GM12801 (cell line): ENCODE data around the gene PTGES2.

Experiments
- CTCF ChIP-seq: IDR thresholded peaks from one replicate; pipeline ENCODE4 v1.5.1; 2011; ENCODE audit warnings: control low read depth; ENCODE audit not compliant: insufficient read length; ENCODE audit errors: extremely low read depth

The PTGES2 gene

GRCh38 chr9:128152133-128153059 lies 24.9 kb upstream of the PTGES2 start:
- TF ChIP-seq CTCF: no peak

- no peak for TF ChIP-seq CTCF
Measured at GRCh38 chr9:128151309-128152132, 24.0 kb upstream of the PTGES2 start.

DNA sequence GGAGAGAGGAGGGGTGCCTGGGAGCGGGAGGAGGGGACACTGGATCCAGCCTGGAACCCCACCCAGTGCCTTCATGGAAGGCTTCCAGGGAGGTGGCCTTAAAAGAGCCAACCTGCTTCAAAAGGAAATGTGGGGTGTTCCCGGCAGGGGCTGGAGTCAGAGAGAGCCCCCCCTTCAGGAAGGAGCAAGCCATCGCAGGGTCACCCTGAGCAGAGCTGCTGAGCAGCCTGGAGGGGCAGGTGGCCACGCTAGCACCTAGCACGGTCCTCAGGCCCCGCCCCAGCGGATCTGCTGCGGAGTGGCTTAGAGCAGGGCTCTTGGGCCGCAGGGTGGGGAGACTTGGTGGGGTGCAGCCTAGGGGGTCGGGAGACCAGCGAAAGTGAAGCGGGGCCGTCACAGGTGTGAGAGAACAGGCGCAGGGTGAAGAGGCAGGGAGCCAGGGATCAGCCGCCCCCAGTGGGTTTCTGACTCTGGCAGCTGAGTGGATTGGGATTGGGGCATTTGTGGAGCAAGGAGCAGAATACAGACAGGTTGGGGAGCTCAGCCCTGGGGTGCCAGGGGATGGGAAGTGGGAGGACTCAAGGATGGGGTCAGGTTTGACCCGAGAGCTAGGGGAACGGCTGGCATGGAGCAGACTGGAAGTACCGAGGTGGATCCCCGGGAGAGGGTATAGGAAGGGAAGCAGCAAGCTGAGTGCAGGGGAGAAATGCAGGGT lies 23.2 kb upstream of the PTGES2 start:
- no peak for TF ChIP-seq CTCF

DNA sequence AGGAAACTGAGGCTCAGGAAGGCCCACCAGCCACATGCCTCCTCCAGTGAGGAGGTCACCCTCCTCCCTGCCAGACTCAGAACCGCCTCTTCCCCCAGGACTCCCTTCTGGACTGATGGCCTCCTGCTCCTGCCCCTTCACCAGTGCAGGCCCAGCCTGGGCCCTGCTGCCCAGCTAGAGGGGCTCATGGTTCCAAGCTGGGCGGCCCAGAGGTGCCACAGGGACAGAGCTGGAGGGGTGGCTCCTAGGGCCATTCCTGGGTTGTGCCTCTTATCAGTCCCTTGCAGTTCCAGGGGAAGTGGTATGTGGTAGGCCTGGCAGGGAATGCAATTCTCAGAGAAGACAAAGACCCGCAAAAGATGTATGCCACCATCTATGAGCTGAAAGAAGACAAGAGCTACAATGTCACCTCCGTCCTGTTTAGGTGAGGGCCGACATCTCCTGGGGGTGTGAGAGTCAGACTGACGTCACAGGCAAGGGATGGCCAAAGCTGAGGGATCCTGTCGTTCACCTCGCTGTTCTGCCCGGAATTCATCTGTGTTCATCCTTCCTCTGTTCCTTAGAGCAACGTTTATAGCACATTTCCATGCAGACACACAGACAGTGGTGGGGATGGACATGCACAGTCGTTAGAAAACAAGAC lies 22.5 kb upstream of the PTGES2 start:
- TF ChIP-seq CTCF: no peak

DNA sequence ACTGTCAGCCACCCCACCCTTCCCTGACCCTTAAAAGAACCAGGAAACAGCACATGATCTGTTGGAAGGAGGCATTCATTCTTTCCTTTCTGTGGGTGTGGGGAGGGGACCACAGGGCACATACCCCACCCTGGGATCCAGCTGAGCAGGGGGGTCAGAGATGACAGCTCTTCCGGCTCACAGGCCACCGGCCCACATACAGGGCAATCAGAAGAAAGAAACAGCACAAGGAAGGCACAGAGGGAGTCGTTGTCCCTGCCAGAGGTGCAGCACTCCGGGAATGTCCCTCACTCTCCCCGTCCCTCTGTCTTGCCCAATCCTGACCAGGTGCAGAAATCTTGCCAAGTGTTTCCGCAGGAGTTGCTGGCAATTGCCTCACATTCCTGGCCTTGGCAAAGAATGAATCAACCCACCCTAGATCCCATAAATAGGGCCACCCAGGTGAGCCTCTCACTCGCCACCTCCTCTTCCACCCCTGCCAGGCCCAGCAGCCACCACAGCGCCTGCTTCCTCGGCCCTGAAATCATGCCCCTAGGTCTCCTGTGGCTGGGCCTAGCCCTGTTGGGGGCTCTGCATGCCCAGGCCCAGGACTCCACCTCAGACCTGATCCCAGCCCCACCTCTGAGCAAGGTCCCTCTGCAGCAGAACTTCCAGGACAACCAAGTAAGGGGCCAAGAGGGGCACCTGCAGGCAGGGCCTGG lies 21.6 kb upstream of the PTGES2 start, which contains the start of gene LCN2:
Gene LCN2, plus strand, starts transcription at position 453 of the 701 bp plus-strand sequence. Its CDS starts 73 bp downstream, at position 526.
- no peak for TF ChIP-seq CTCF

DNA sequence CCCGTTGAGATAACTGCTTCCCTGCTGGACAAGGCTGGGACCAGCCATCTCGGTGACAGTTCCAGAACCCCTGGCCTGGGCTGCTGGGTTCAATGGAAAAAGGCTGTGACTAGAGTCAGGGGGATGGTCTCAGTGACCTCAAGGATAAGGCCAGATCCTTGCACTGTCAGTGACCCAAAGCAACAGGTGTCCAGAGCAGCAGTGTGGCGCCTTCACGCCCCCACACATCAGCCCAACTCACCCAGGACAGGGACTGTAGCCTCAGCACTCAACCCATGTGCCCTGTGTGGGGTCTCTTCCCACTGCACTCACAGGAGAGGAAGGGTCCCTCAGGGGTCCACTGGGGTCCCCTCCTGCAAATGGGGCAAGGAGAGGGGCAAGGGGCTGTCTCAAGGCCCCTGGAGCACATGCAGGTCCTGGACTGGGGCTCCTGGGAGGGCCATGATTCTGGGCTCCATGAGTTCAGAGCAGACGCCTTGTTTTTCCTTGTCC lies 21.0 kb upstream of the PTGES2 start:
- no peak for TF ChIP-seq CTCF
